ENCODE results near the gene AKAP13.

DNA sequence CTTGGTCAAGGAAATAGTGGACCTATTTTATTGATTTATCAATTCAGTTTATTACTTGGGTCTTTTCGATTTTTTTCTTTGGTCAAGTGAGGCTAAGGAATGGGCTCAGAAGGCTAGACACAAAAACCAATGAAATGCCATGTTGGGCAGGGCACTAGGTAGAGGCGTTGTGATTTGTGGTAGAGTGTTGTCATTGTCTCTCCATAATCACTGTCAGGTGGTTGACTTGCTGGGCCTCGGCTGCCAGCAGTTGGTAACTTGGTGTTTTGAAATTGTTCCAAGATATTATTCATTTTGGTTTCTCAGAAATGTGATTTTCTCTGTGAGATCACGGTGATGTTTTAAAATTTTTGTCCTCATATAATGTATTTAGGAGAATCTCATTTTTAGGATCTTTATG, 240.7 kb downstream of the AKAP13 start:
- TF ChIP-seq EGR1 (IDR thresholded peaks at IDR 0.05): no peak
- TF ChIP-seq RAD21 (IDR thresholded peaks at IDR 0.05; ENCODE audit: low read depth): no peak
- no peak for TF ChIP-seq FOXM1 (IDR thresholded peaks at IDR 0.05; ENCODE audit: borderline replicate concordance, low read depth)
- TF ChIP-seq NFIC (IDR thresholded peaks at IDR 0.05): no peak
- TF ChIP-seq TAF1 (IDR thresholded peaks at IDR 0.05; ENCODE audit: low read depth): no peak
- no peak for TF ChIP-seq CREB1 (IDR thresholded peaks at IDR 0.05; ENCODE audit: low read depth)
- TF ChIP-seq EP300 (IDR thresholded peaks at IDR 0.05; ENCODE audit: borderline replicate concordance): no peak
- TF ChIP-seq, protein P1, sequence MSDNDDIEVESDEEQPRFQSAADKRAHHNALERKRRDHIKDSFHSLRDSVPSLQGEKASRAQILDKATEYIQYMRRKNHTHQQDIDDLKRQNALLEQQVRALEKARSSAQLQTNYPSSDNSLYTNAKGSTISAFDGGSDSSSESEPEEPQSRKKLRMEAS (IDR thresholded peaks at IDR 0.05): no peak
- TF ChIP-seq, protein P2, sequence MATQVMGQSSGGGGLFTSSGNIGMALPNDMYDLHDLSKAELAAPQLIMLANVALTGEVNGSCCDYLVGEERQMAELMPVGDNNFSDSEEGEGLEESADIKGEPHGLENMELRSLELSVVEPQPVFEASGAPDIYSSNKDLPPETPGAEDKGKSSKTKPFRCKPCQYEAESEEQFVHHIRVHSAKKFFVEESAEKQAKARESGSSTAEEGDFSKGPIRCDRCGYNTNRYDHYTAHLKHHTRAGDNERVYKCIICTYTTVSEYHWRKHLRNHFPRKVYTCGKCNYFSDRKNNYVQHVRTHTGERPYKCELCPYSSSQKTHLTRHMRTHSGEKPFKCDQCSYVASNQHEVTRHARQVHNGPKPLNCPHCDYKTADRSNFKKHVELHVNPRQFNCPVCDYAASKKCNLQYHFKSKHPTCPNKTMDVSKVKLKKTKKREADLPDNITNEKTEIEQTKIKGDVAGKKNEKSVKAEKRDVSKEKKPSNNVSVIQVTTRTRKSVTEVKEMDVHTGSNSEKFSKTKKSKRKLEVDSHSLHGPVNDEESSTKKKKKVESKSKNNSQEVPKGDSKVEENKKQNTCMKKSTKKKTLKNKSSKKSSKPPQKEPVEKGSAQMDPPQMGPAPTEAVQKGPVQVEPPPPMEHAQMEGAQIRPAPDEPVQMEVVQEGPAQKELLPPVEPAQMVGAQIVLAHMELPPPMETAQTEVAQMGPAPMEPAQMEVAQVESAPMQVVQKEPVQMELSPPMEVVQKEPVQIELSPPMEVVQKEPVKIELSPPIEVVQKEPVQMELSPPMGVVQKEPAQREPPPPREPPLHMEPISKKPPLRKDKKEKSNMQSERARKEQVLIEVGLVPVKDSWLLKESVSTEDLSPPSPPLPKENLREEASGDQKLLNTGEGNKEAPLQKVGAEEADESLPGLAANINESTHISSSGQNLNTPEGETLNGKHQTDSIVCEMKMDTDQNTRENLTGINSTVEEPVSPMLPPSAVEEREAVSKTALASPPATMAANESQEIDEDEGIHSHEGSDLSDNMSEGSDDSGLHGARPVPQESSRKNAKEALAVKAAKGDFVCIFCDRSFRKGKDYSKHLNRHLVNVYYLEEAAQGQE (IDR thresholded peaks at IDR 0.05; ENCODE audit: low read depth): no peak
- TF ChIP-seq TEAD4 (IDR thresholded peaks at IDR 0.05): no peak
- no peak for TF ChIP-seq CEBPB (IDR thresholded peaks at IDR 0.05)
- no peak for TF ChIP-seq USF1 (IDR thresholded peaks at IDR 0.05)
- no peak for TF ChIP-seq YY1 (IDR thresholded peaks at IDR 0.05; ENCODE audit: low read depth)
